Posterior cingulate gyrus (tissue), 11 donors: ENCODE measurements around the gene MUC20.
"Not testable (repeated sequence)": the region's sequence is repeated elsewhere in the genome, so short reads cannot be mapped to it uniquely, and the experiment has no call there.

ENCODE experiments used
- DNase-seq, 10 donors: peaks; one replicate each; pipeline versions ENCODE4 v3.0.0 to v3.0.0-alpha.2; 2020 to 2021; ENCODE audit warnings: mixed read lengths in 3 of 10
- intact Hi-C: fragments of 100-400 bp; cut with DNase I; formaldehyde crosslinking; loops from one replicate; pipeline ENCODE4 v1.15.1; 2023

MUC20 gene

DNA sequence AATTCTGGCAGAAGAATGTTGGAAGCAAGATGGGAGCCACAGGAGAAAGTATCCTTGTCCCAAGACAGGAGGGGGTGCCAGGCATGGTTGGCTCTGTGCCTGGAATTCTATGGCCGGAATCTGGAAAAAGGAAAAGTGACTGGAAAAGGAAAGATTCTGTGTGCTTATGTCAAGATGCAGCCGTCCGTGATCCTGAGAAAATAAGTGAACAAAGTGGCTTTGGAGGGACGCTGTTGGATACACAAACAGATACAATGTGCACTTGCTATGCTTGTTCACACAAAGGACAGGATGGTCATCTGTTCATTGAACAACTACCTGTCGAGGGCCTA, 28.5 kb upstream of the MUC20 start:
- intact Hi-C loops, result no loop called here
- DNase-seq, result no peak

DNA sequence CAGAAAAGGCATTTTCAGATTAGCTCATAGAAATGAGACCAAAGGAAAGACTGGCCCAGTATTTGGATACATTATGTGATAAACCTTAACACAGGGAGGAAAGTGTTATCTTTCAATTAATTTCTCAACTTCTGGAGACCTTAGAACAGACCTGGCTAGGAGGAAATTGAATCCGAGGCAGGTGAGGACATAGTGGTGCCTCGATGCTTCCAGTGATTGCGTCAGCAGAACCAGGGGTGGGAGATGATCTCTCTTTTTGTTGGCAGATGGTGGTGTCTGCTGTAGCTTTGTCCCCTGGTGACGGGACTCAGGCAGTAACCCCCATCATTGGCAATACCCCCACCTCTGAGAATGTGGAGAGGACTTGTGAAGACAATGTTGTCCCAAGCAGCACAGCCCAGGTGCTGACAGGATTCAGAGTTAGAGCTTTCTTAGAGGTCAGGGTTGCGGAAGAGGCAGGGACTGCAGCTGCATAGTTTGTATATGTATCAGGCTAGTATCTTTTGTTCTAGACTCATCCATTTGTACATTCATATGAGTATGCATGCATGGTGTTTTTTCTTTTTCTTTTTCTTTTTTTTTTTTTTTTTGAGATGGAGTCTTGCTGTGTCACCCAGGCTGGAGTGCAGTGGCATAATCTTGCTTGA, 27.9 kb upstream of the MUC20 start:
- intact Hi-C loops, result no loop called here
- no peak for DNase-seq

DNA sequence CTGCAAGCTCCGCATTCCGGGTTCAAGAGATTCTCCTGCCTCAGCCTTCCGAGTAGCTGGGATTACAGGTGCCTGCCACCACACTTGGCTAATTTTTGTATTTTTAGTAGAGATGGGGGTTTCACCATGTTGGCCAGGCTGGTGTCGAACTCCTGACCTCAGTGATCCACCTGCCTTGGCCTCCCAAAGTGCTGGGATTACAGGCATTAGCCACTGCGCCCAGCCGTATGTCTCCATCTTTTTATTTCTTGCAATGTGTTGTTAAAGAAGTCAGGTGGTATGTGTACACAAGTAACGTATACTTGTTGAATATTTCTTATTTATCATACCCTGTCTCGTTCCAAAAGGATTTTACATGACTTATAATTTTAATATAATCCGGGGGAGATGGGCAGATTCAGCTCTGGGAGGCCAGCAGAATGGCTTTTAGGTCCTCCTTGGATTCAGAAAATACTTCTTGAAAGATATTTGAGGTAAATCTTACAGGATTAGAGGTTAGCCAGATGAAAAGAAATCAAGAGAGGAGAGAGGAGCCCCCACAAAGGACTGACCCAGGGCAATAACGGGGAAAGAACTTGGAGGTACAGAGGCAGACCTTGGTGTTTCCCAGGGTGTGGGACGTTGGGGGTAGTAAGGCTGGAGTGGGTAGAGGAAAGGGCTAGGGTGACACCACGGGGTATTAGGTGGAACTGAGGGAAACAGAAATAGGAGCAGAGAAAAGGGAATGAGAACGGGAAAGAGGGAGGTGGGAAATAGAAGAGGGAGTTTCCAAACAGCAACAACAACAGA, 27.2 kb upstream of the MUC20 start:
- DNase-seq, result no peak
- intact Hi-C loops, result no loop called here

DNA sequence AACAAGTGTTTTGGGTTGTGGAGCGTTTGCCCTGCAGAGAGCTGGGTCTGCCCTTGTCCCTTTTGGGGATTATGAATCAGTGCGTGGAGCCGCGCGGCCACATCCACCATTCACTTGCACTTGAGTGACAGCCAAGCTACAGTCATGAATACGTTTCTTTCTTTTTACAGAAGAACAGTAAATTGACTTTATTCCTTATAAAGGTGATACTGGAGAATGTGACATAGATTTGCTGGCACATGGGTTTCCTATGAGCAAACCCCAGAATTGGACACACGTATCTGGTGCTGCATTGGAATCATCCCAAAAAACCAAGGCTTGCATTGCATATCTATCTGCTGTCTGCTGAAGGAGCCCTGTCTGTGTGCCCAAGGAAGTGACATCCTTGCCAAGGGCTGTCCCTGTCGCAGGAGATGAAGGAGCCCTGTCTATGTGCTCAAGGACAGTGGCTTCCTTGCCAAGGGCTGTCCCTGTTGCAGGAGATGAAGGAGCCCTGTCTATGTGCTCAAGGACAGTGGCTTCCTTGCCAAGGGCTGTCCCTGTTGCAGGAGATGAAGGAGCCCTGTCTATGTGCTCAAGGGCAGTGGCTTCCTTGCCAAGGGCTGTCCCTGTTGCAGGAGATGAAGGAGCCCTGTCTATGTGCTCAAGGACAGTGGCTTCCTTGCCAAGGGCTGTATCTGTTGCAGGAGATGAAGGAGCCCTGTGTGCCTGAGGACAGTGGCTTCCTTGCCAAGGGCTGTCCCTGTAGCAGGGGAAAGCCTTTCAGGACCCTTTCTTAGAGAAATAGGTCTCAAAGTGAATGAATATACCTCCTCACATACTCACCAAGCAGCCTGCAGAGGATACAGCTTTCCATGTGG, 26.3 kb upstream of the MUC20 start:
- intact Hi-C loops, DNase-seq: not testable (repeated sequence)

DNA sequence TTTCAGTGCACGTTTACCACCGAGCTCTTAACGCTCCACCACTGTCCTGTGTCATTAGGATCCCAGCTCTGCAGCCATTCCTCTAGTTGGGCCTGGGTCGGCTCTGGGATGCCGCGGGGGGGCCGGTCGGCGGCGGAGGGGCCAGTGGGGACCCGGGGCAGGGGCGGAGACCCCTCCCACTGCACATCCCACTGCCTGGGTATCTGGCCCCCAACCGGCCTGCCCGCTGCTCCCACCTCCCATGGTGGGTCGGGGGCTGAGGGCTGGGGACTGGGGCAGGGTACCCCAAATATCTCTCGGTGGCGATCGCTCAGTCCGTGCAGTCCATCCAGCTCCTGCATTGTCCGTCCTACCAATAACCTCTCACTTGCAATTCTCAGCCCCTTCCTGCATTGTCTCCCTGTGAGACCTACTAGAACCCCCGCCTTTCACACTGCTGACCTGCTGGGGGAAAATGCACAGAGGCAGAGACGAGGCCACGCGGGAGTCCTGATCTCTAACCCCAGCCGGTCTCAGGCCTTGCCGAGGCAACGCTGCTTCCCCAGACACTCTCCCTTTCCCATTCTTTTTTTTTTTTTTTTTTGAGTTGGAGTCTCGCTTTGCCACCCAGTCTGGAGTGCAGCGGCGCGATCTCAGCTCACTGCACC, 24.0 kb upstream of the MUC20 start:
- DNase-seq, result peak in 1 of 10 donors; percentile 81

DNA sequence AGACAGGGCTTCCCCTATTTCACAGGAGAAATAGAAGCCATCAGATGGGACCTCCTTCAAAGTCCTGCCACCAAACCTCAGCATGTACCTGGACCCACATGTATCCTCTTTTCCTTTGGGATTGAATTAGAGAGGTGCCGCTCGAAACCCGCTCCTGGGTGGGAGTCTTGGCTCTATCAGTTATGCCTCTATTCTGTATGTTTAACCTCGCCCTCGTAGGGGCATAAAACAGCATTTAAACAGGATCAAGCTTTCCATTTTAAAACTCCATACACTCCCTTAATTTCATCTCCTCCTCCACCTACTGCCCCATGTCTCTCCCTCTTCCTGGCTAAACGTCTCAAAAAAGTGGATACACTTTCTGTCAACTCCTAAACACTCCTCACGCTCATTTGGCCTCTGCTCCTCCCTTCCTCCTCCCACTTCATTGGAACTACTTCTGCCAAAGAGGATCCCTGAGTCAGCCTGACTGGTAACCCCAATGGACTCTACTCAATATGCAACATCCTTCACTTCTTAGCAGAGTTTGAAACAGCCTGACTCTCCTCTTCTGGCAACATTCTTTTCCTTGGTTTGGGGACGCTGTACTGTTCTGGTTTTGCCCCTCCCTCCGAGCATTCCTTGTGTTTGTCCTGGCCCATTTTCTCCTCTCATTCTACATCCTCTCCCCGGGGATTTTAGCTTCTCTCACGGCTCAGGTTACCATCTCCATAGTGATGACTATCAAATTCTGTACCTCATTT, 23.0 kb upstream of the MUC20 start:
- no peak for DNase-seq
- intact Hi-C loops, result no loop called here

More for the DNA sequence above, 24.0 kb upstream of the MUC20 start:
- intact Hi-C loops, result no loop called here

DNA sequence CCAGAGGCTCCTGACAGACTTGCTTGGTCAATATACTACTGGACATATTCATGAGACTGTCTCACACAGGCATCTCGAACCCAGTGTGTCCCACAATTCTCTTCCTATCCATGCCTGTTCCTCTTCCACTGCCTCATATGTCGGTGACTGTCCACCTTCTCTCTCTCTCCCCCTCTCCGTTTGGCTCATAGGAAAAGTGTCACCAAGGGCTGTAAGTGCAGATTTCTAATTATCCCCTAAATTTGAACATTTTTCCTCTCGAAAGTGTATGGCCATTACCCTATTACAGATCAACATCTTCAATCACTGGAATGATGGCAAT, 22.5 kb upstream of the MUC20 start:
- DNase-seq, result no peak
- intact Hi-C loops, result no loop called here

DNA sequence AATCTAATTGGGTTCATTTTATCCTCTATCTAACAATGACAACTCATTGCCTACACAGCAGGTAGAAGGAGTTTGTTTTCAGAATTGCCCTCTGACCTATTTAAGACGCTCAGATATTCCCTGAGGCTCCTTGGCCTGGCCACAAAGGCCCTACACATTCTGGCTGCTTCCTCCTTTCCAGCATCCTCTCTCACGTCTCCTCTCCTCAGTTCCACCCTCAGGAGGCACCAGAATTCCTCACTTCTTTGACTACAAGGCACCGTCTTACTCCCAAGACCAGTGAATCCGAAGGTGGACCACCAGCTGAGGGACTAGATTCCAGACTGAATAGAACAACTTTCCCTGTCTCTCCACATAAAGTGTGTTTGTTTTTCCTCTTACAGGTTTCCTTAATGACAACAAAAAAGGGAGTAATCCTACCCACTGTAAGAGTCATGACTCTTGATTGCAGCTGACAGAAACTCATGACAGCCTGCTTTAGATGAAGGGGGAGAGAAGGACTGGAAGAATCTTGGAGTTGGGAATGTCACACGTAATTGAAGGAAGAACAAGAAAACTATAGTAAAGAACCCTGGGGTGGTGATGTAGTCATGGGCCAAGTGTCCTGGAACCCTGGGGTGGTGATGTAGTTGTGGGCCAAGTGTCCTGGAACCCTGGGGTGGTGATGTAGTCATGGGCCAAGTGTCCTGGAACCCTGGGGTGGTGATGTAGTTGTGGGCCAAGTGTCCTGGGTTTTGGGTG, 22.0 kb upstream of the MUC20 start:
- intact Hi-C loops, result no loop called here
- DNase-seq, result peak in 1 of 10 donors; percentile 43

DNA sequence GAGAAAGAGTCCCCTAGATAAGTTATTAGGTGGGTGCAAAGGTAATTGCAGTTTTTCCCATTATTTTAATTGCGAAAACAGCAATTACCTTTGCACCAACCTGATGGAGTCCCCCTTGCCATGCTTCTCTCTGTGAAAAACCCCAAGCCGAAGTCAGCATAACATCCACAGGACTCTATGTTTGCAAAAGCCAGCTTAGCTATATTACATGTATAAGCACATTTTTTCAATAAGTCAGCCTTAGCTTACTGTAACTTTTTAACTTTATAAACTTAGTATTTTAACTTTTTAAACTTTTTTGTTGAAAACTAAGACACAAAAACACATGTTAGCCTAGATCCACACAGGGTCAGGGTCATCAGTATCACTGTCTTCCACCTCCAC, 21.4 kb upstream of the MUC20 start:
- intact Hi-C loops, result no loop called here
- DNase-seq, result no peak

DNA sequence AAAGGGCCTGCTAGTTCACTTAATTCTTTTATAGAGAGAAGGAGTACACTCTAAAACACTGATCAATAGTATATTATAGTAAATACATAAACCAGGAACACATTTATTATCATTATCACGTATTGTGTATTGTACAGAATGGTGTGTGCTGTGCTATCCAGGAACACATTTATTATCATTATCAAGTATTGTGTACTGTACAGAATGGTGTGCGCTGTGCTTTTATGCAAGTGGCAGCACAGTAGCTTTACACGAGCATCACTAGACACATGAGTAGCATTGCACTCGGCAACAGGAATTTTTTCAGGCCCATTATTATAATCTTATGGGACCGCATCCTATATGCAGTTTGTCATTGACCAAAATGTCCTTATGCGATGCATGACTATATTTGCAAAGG, 20.9 kb upstream of the MUC20 start:
- DNase-seq, result no peak
- intact Hi-C loops, result no loop called here

DNA sequence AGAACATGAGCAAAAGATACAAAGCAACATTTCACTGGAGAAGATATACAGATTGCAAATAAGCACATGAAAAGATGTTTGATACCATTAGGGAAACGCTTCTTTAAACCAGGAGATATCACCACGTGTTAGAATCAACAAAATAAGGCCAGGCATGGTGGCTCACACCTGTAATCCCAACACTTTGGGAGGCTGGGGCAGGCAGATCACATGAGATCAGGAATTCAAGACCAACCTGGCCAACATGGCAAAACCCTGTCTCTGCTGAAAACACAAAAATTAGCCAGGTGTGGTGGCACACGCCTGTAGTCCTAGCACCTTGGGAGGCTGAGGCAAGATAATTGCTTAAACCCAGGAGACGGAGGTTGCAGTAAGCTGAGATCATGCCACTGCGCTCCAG, 20.5 kb upstream of the MUC20 start:
- peak in 1 of 10 donors; percentile 22 for DNase-seq
- intact Hi-C loops, result no loop called here

DNA sequence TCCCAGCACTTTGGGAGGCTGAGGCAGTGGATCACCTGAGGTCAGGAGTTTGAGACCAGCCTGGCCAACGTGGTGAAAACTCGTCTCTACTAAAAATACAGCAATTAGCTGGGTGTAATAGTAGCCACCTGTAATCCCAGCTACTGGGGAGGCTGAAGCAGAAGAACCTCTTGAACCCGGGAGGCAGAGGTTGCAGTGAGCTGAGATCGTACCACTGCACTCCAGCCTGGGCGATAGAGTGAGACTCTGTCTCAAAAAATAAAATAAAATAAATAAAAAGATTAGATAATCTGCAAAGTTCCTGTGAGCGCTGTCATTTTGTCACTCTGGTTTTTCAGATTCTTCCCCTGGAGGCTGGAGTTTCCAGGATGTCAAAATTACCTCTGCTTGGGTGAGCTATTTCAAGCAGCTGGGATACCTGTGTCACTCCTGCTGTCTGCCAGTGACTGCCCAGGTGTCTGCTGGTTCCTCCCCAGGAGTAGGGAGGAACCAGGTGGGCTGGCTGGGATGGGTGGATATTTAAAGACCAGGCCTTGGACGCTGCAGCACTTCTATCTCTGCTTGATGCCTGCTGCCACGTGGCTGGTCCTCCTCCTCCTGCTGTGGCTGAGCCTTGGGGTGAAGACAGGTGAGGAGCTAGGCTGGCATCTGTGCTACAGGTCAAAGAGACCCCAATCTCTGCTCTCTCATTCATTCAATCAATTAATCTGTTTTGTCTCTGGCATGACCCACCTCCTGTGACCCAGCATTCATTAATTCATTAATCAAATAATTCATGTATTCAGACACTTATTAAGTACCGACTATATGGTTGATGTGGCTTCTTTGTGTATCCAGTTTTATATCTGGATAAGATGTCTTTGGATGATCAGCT, 19.5 kb upstream of the MUC20 start:
- DNase-seq, result peak in 2 of 10 donors; percentile 65 to 74
- intact Hi-C loops, result no loop called here

DNA sequence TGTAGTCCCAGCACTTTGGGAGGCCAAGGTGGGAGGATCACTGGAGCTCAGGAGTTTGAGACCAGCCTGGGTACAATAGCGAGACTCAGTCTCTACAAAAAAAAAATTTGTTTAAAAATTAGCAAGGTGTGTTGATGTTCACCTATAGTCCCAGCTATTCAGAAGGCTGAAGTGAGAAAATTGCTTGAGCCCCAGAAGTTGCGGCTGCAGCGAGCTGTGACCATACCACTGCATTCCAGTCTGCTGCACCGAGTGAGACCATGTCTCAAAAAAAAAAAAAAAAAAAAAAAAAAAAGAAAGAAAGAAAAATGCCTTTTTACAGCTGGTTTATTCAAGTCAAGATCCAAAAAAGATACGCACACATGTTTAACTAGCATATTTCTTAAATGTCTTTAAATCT, 17.0 kb upstream of the MUC20 start:
- peak in 2 of 10 donors; percentile 18 to 64 for DNase-seq
- intact Hi-C loops, result no loop called here

DNA sequence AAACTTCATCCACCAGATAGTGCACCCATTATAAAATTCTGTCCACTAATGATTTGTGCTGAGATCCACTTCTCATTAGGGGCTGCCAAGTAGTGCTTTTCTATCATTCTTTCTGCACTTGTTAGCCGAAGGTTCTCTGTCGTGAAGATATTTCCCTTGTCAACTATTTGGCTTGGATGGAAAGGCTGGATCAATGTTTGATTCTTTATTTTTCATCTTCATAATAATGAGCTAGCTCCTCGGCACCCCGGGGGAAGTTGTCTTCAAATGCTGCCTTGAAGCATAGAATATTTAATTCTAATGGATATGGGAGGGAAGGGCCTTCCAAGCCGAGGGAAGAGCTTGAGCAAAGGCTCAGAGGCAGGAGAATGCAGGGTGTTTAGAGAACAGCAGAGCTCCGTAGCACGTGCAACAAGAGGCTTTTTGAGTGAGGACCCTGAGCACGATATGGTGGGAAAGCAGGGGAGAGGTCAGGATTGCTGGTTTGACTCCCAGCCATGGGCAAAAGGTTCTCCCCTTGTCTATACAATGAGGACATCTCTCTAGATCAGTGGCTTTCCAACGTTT, 16.3 kb upstream of the MUC20 start:
- DNase-seq, result peak in 2 of 10 donors; percentile 14 to 38
- intact Hi-C loops, result no loop called here

DNA sequence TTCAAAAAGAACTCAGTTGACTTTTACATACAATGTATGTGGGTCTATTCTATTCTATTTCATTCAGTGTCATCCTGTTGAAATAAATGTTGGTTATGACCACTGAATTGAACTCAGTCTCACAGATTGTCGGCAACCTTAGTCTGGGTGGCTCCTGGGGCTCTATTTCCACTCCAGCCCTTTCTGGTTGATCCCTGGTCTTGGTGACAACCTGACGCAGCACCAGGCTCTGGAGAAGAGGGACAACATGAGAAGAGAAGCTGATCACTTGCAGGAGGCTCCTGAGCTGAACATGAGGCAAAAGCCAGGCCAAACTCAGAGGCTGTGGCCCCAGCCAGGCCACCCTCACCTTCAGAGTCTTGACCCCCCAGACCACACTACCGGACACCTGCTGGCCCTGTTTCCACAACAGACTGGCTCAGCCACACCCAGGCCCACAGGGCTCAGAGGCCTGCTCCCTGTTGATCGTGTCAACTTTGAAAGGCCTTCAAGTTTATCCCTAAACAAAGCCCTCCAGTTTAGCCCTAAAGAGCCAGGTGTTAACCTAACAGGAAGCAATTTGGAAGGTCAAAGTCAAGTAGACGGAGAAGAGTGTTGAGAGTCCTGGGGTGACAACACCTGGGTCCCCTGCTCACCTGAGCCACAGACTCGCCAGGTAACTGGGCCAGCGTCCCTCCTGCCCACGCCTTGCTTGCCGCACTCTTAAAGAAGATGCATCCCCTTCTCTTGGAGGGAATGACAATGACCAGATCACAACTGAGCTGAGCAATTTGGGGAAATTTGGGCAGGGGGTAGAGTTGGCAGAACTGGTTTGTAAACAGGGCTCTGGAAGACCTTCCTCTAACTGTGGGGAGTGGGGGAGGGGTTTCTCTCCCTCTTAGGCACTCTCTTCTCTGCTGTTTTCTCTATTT, 15.4 kb upstream of the MUC20 start:
- intact Hi-C loops, result no loop called here

DNA sequence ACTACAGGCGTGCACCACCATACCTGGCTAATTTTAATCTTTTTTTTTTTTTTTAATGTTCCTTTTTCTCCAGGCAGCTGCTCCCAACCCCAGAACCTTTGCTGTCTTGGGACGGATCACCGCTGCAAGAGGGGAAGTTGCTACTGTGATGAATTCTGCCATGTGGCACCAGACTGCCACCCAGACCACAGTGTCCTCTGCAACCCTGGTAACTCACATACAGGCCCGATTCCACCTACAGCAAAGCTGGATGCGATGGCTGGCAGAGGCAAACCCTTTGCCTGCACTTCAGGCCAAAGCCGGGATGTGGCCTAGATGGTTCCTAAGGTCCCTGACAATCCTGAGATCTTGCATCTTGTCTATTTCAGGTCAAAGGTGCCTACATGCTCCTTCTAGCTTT, 12.7 kb upstream of the MUC20 start:
- DNase-seq, result peak in 2 of 10 donors; percentile 47 to 57
- intact Hi-C loops, result no loop called here

More for the DNA sequence above, 15.4 kb upstream of the MUC20 start:
- DNase-seq, result peak in 3 of 10 donors; percentile 65 to 80 (median 70)
